Caco-2 (cell line): Measurements from ENCODE around the gene PACSIN2. TPM values are rescaled to one million over a fixed set of nuclear protein-coding genes. Genes with fewer than 3 reads are reported as not detected.
A peak's percentile ranks its signal among the peaks of the same experiment; 100 is the strongest.

Experiments
- BruUV-seq: library from RNA; stranded (reverse); fragments of 400-500 nt; replicated peaks from 2 replicates; lab custom pipeline; 2021; lab: Mats Ljungman, UMichigan
- CTCF ChIA-PET: fragments of 300-600 bp; sonication (Branson Sonifier 250); formaldehyde crosslinking; loops from one replicate; lab custom pipeline; 2022; ENCODE audit warnings: antibody characterized with exemption; lab: Charles Lee
- POLR2A ChIA-PET: fragments of 300-600 bp; sonication (Branson Sonifier 250); formaldehyde crosslinking; loops from one replicate; lab custom pipeline; 2022; ENCODE audit warnings: antibody characterized with exemption; lab: Charles Lee
- DNase-seq, 2 experiments: peaks; one replicate each; pipeline versions ENCODE4 v3.0.0 to v3.0.0-alpha.2; 2020 to 2022
- H3K27me3 ChIP-seq: replicated peaks from 2 replicates; pipeline ENCODE4 v1.6.0; 2011; ENCODE audit warnings: low read length; ENCODE audit not compliant: control insufficient read depth, insufficient read depth
- H3K36me3 ChIP-seq: 2 replicates; pipeline ENCODE4 v1.5.1; 2011; ENCODE audit warnings: low read length; ENCODE audit not compliant: control insufficient read depth, insufficient read depth
- H3K4me1 ChIP-seq: fragments of 250-450 bp; sonication (Bioruptor Pico); 2 replicates; pipeline ENCODE4 v1.5.1; 2020; ENCODE audit warnings: mild to moderate bottlenecking
- H3K4me3 ChIP-seq: 2 replicates; pipeline ENCODE4 v1.5.1; 2011; ENCODE audit warnings: low read depth, mild to moderate bottlenecking, control low read depth, low read length
- H3K9me3 ChIP-seq: fragments of 250-450 bp; sonication (Bioruptor Pico); 2 replicates; pipeline ENCODE4 v1.5.1; 2020; ENCODE audit warnings: mild to moderate bottlenecking, moderate library complexity
- H3K27ac Mint-ChIP-seq: one replicate; pipeline ENCODE4 v1.8.0; 2022; ENCODE audit warnings: mixed read lengths; ENCODE audit not compliant: unreplicated experiment
- H3K27me3 Mint-ChIP-seq: one replicate; pipeline ENCODE4 v1.8.0; 2022; ENCODE audit warnings: mixed read lengths; ENCODE audit not compliant: insufficient read depth, unreplicated experiment
- H3K36me3 Mint-ChIP-seq: one replicate; pipeline ENCODE4 v1.8.0; 2022; ENCODE audit warnings: mild to moderate bottlenecking, mixed read lengths; ENCODE audit not compliant: insufficient read depth, unreplicated experiment
- H3K4me1 Mint-ChIP-seq: one replicate; pipeline ENCODE4 v1.8.0; 2022; ENCODE audit warnings: low read depth, mixed read lengths; ENCODE audit not compliant: unreplicated experiment
- H3K4me3 Mint-ChIP-seq: one replicate; pipeline ENCODE4 v1.8.0; 2022; ENCODE audit warnings: mild to moderate bottlenecking, moderate library complexity, mixed read lengths; ENCODE audit not compliant: unreplicated experiment
- H3K9me3 Mint-ChIP-seq: one replicate; pipeline ENCODE4 v1.8.0; 2022; ENCODE audit warnings: mixed read lengths; ENCODE audit not compliant: unreplicated experiment
- intact Hi-C: fragments of 100-400 bp; cut with micrococcal nuclease; formaldehyde crosslinking; loops from one replicate; pipeline ENCODE4 v1.10.0; 2022; ENCODE audit not compliant: unreplicated experiment
- total RNA-seq: library from RNA; stranded (reverse); gene quantifications from 2 replicates; pipeline ENCODE4 v1.2.3, GENCODE V29; 2022
- TF ChIP-seq, protein P1 (sequence below), 2 experiments: fragments of 200-600 bp in 1 of 2; IDR thresholded peaks; 1 replicate in 1 of 2; 2 replicates in 1 of 2; pipeline versions ENCODE4 v1.5.1 to v1.8.0; 2011 to 2022; ENCODE audit warnings: antibody characterized with exemption in 1 of 2, control low read depth in 1 of 2, inconsistent platforms in 1 of 2, low read depth in 1 of 2, low read length in 1 of 2, mild to moderate bottlenecking in 1 of 2, moderate library complexity in 1 of 2; ENCODE audit not compliant: insufficient read depth in 1 of 2, severe bottlenecking in 1 of 2, unreplicated experiment in 1 of 2

The PACSIN2 gene
- total RNA-seq, 1 experiment from 2014 or later = 122 TPM

DNA sequence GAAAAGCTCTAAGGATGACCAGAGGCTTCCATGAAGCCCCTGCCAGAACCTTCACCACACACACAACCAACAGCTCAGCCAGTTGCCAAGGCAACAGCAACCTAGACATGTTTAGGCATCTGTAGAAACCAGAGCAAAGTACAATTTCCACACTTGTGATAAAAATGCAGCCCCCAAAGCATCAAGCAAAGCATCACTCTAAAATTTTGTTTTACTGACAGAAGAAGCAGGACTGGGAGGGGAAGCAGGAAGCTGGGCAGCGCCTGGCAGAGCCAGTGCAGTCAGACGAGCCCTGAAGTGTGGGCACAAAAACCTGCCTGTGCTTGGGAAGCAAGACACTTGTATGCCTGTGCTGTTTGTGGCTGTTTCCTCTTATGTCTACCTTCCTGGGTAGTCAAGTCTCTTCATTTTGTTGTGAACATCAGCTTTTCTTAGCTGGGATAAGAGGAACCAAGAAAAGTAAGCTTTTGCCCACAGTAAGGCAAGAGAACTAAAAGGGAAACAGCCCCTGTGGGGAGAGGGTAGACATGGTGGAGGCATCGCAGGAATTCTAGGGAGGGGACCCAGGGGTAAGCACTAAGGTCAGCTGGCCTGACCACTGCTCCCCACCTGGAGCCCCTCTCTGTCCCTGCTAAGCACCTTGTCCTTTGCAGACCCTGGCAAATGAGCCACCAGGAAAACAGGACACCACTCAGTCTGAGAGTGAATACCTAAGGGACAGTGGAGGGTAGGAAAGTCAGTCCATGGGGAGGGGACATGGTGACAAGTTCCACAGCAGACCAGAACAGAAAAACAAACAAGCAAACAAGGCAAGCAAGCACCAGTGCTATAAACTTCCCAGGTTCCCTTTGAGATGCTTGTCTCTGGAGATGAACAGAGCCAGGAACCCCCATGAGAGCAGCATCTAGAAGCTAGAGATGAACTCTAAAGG is 13.4 kb downstream of the PACSIN2 start:
- no TSS peak for BruUV-seq
- H3K36me3 ChIP-seq = no peaks in the 10 kb centered on the region
- peaks cover 78% of the 10 kb centered on the region for H3K4me1 ChIP-seq
- Mint-ChIP-seq H3K4me3 (peak overlapping the region; percentile 40), H3K4me1 (peaks cover 47% of the 10 kb centered on the region), H3K36me3 (peaks cover 26% of the 10 kb centered on the region), H3K9me3 (no peaks in the 10 kb centered on the region), H3K27ac (peak overlapping the region; percentile 85), H3K27me3 (no peaks in the 10 kb centered on the region)
- TF ChIP-seq, protein P1, sequence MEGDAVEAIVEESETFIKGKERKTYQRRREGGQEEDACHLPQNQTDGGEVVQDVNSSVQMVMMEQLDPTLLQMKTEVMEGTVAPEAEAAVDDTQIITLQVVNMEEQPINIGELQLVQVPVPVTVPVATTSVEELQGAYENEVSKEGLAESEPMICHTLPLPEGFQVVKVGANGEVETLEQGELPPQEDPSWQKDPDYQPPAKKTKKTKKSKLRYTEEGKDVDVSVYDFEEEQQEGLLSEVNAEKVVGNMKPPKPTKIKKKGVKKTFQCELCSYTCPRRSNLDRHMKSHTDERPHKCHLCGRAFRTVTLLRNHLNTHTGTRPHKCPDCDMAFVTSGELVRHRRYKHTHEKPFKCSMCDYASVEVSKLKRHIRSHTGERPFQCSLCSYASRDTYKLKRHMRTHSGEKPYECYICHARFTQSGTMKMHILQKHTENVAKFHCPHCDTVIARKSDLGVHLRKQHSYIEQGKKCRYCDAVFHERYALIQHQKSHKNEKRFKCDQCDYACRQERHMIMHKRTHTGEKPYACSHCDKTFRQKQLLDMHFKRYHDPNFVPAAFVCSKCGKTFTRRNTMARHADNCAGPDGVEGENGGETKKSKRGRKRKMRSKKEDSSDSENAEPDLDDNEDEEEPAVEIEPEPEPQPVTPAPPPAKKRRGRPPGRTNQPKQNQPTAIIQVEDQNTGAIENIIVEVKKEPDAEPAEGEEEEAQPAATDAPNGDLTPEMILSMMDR (IDR thresholded peaks at IDR 0.05; ENCODE audit: insufficient read depth in 1 of 2, low read depth in 1 of 2, low read length in 1 of 2, severe bottlenecking in 1 of 2, unreplicated experiment in 1 of 2) = no peak
- H3K9me3 ChIP-seq = no peaks in the 10 kb centered on the region
- intact Hi-C loops = loop anchor here (1.0 kb wide), 1 partner anchor 10 kb away; no protein-coding TSS in a partner anchor
- DNase-seq = no peak
- POLR2A ChIA-PET = interaction anchor here (0.9 kb wide), 1 partner anchor 14 kb away, joined by 4 read pairs; the partner anchor contains the start of gene PACSIN2
- no peak overlapping the region for H3K4me3 ChIP-seq
- H3K27me3 ChIP-seq = no peaks in the 10 kb centered on the region
- CTCF ChIA-PET = no interaction called here

DNA sequence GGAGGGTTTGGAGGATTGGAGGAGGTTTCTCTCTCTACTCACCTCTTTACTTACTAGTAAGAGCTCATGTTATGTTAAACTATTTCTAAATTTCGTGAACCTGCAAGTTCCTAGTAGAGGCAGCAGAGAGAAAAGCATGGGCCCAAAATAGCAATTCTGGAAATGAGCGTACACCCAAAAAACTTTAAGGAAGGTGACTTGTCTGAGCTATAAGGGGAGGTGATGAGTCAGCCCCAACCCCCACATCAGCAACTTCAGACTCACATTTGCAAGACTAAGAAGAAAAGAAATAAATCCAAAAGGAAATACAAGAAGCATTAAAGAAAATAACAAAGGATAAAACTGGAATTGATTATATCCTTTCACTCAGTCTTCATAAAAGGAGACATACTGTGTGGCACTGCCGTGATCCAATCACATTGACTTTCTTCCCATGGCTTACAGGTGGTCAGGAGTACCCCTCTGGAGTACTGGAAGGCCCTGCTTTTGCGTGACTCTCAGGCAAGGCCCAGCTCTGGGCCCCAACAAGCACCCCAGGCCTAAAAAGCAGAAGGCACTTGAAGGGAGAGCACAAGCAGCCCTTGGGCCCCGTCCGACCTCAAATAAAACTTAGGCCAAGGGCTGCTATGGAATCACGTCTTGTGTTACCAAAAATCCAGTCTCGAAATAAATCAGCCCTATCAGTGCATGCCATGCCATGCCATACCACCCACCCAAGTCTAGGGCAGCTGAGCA is 14.3 kb downstream of the PACSIN2 start:
- TF ChIP-seq, protein P1 (IDR thresholded peaks at IDR 0.05; ENCODE audit: insufficient read depth in 1 of 2, low read depth in 1 of 2, low read length in 1 of 2, severe bottlenecking in 1 of 2, unreplicated experiment in 1 of 2) = no peak
- H3K9me3 ChIP-seq = no peaks in the 10 kb centered on the region
- H3K4me1 ChIP-seq = peaks cover 78% of the 10 kb centered on the region
- Mint-ChIP-seq H3K4me1 (peaks cover 47% of the 10 kb centered on the region), H3K27ac (peak overlapping the region; percentile 85), H3K36me3 (peaks cover 26% of the 10 kb centered on the region), H3K9me3 (no peaks in the 10 kb centered on the region), H3K4me3 (no peak overlapping the region), H3K27me3 (no peaks in the 10 kb centered on the region)
- H3K27me3 ChIP-seq = no peaks in the 10 kb centered on the region
- ChIA-PET CTCF (no interaction called here), POLR2A (no interaction called here)
- no TSS peak for BruUV-seq
- intact Hi-C loops = no loop called here
- H3K36me3 ChIP-seq = no peaks in the 10 kb centered on the region
- DNase-seq = no peak
- no peak overlapping the region for H3K4me3 ChIP-seq

DNA sequence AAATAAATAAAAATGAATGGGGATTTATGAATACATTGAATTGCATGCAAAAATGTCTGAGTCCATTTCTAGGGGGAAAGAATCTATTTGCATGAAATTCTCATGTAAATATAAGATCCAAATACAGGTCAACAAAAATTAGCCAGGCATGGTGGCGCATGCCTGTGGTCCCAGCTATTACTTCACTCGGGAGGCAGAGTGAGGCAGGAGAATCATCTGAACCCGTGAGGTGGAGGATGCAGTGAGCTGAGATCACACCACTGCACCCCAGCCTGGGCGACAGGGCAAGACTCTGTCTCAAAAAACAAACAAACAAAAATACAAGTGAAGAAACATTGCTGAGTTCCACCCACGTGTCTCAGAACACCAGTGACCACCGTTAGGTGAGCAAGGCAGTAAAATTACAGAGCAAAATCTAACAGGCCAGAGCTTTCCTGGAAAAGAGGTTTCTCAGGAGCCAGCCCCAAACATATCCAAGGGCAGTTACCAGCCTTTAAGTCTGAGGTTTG is 17.3 kb downstream of the PACSIN2 start:
- Histone ChIP-seq H3K4me1 (peaks cover 72% of the 10 kb centered on the region), H3K36me3 (no peaks in the 10 kb centered on the region), H3K27me3 (no peaks in the 10 kb centered on the region), H3K9me3 (no peaks in the 10 kb centered on the region), H3K4me3 (no peak overlapping the region)
- H3K9me3 Mint-ChIP-seq = no peaks in the 10 kb centered on the region
- DNase-seq = no peak
- H3K4me3 Mint-ChIP-seq = no peak overlapping the region
- TF ChIP-seq, protein P1 (IDR thresholded peaks at IDR 0.05; ENCODE audit: insufficient read depth in 1 of 2, low read depth in 1 of 2, low read length in 1 of 2, severe bottlenecking in 1 of 2, unreplicated experiment in 1 of 2) = no peak
- ChIA-PET CTCF (no interaction called here), POLR2A (no interaction called here)
- BruUV-seq = no TSS peak
- intact Hi-C loops = no loop called here
- peak overlapping the region; percentile 99 for H3K27ac Mint-ChIP-seq
- peaks cover 60% of the 10 kb centered on the region for H3K4me1 Mint-ChIP-seq
- peaks cover 40% of the 10 kb centered on the region for H3K36me3 Mint-ChIP-seq
- H3K27me3 Mint-ChIP-seq = no peaks in the 10 kb centered on the region
